Endothelial cell of umbilical vein (primary cell): ENCODE data around the gene SLC22A6. TPM values are rescaled to one million over a fixed set of nuclear protein-coding genes. Genes with fewer than 3 reads are reported as not detected.

ENCODE experiments used
- BruUV-seq: library from RNA; stranded (reverse); fragments of 400-500 nt; replicated peaks from 2 replicates; lab custom pipeline; 2021; lab: Mats Ljungman, UMichigan
- CTCF ChIA-PET: fragments of 300-600, 350-600 bp; sonication (Branson Sonifier 250); formaldehyde crosslinking; loops from one replicate; lab custom pipeline; 2021; ENCODE audit warnings: antibody characterized with exemption, inconsistent platforms; lab: Charles Lee
- POLR2A ChIA-PET: fragments of 300-600, 350-600 bp; sonication (Branson Sonifier 250); formaldehyde crosslinking; loops from one replicate; lab custom pipeline; 2021; ENCODE audit warnings: antibody characterized with exemption, inconsistent platforms; lab: Charles Lee
- DNase-seq: peaks from one replicate; pipeline ENCODE4 v3.0.0-alpha.2; 2011; ENCODE audit warnings: low read depth, low spot score
- FAIRE-seq: peaks from 2 replicates; lab custom pipeline; 2011; peaks lifted over from hg19 to GRCh38; lab: Jason Lieb, UNC
- H2AFZ ChIP-seq: 2 replicates; pipeline ENCODE4 v1.6.0; 2012; ENCODE audit warnings: low read depth, low read length, control low read depth, inconsistent platforms
- H3K27ac ChIP-seq: 2 replicates; pipeline ENCODE4 v1.5.1; 2011; ENCODE audit warnings: low read depth, mild to moderate bottlenecking, control low read depth, low read length, moderate library complexity; ENCODE audit not compliant: insufficient read depth
- H3K27me3 ChIP-seq, 2 experiments: 2 replicates each; pipeline versions ENCODE4 v1.6.0 to v1.6.1; 2011; ENCODE audit warnings: low read length in 2 of 2, mixed read lengths in 1 of 2; ENCODE audit not compliant: control insufficient read depth in 2 of 2, insufficient read depth in 2 of 2
- H3K36me3 ChIP-seq, 2 experiments: 2 replicates in 1 of 2; 3 replicates in 1 of 2; pipeline ENCODE4 v1.5.1; 2011; ENCODE audit warnings: low read length in 2 of 2, mild to moderate bottlenecking in 1 of 2, moderate library complexity in 1 of 2; ENCODE audit not compliant: control insufficient read depth in 2 of 2, insufficient read depth in 2 of 2; ENCODE audit errors: extremely low read depth in 1 of 2
- H3K4me1 ChIP-seq: 3 replicates; pipeline ENCODE4 v1.5.1; 2011; ENCODE audit warnings: mild to moderate bottlenecking, low read length; ENCODE audit not compliant: control insufficient read depth, insufficient read depth; ENCODE audit errors: extremely low read depth
- H3K4me2 ChIP-seq: 2 replicates; pipeline ENCODE4 v1.6.1; 2011; ENCODE audit warnings: low read length, control low read depth, mixed read lengths; ENCODE audit not compliant: insufficient read depth
- H3K4me3 ChIP-seq, 3 experiments: fragments of 200-600 bp in 1 of 3; sonication (generic), shearing (Covaris generic) in 1 of 3; replicated peaks in 1 of 3; 2 replicates each; pipeline ENCODE4 v1.5.1; 2011 to 2016; ENCODE audit warnings: control low read depth in 3 of 3, low read length in 3 of 3, mild to moderate bottlenecking in 2 of 3, inconsistent platforms in 1 of 3, low read depth in 1 of 3, moderate library complexity in 1 of 3; ENCODE audit not compliant: insufficient read depth in 1 of 3
- H3K79me2 ChIP-seq: 2 replicates; pipeline ENCODE4 v1.6.0; 2012; ENCODE audit warnings: low read length, inconsistent platforms; ENCODE audit not compliant: control insufficient read depth, insufficient read depth
- H3K9ac ChIP-seq: replicated peaks from 2 replicates; pipeline ENCODE3; 2011; ENCODE audit warnings: low read length, control low read depth; ENCODE audit not compliant: insufficient read depth; ENCODE audit errors: extremely low read depth
- H3K9me1 ChIP-seq: replicated peaks from 3 replicates; pipeline ENCODE4 v1.6.0; 2011; ENCODE audit warnings: mild to moderate bottlenecking, low read length; ENCODE audit not compliant: control insufficient read depth, insufficient read depth; ENCODE audit errors: extremely low read depth
- H3K9me3 ChIP-seq: replicated peaks from 2 replicates; pipeline ENCODE4 v1.5.1; 2012; ENCODE audit warnings: low read length, inconsistent platforms; ENCODE audit not compliant: control insufficient read depth, insufficient read depth
- H4K20me1 ChIP-seq: replicated peaks from 2 replicates; pipeline ENCODE3; 2011; ENCODE audit warnings: mild to moderate bottlenecking, low read length; ENCODE audit not compliant: control insufficient read depth, insufficient read depth; ENCODE audit errors: extremely low read depth
- CTCF ChIP-seq, 2 donors: IDR thresholded peaks; 1 replicate in 1 of 2; 2 replicates in 1 of 2; pipeline ENCODE4 v1.5.1; 2011; ENCODE audit warnings: low read length in 2 of 2, mild to moderate bottlenecking in 2 of 2, moderate library complexity in 2 of 2, control low read depth in 1 of 2, inconsistent platforms in 1 of 2, low read depth in 1 of 2; ENCODE audit not compliant: insufficient read depth in 1 of 2; ENCODE audit errors: extremely low read depth in 1 of 2
- EZH2 ChIP-seq: IDR thresholded peaks from 2 replicates; pipeline ENCODE4 v1.6.1; 2012; ENCODE audit warnings: borderline replicate concordance, low read depth, mild to moderate bottlenecking, moderate library complexity, low read length, inconsistent platforms; ENCODE audit not compliant: severe bottlenecking
- FOS ChIP-seq: IDR thresholded peaks from 2 replicates; pipeline ENCODE4 v1.6.1; 2011; ENCODE audit warnings: mild to moderate bottlenecking, low read length, moderate library complexity, borderline replicate concordance; ENCODE audit not compliant: insufficient read depth
- GATA2 ChIP-seq: IDR thresholded peaks from 2 replicates; pipeline ENCODE4 v1.7.0; 2011; ENCODE audit warnings: low read depth, mild to moderate bottlenecking, moderate library complexity, mixed read lengths, low read length; ENCODE audit not compliant: insufficient read length, insufficient read depth
- JUN ChIP-seq: IDR thresholded peaks from 2 replicates; pipeline ENCODE4 v1.6.1; 2011; ENCODE audit warnings: borderline replicate concordance, low read depth; ENCODE audit not compliant: insufficient read length, insufficient read depth
- MAX ChIP-seq: IDR thresholded peaks from 2 replicates; pipeline ENCODE4 v1.6.1; 2011; ENCODE audit not compliant: insufficient read depth, insufficient read length
- MYC ChIP-seq: IDR thresholded peaks from one replicate; pipeline ENCODE4 v1.6.1; 2011; ENCODE audit warnings: mild to moderate bottlenecking, low read depth, low read length
- POLR2A ChIP-seq: IDR thresholded peaks from 2 replicates; pipeline ENCODE4 v1.6.1; 2012; ENCODE audit warnings: low read depth, mild to moderate bottlenecking, control low read depth, low read length
- POLR2AphosphoS5 ChIP-seq: IDR thresholded peaks from 2 replicates; pipeline ENCODE4 v1.6.1; 2012; ENCODE audit warnings: low read depth, mild to moderate bottlenecking, control low read depth, low read length, moderate library complexity; ENCODE audit not compliant: insufficient read depth
- dilution Hi-C: fragments of 300-500 bp; cut with MboI; formaldehyde crosslinking; loops from one replicate; pipeline ENCODE4 v1.15.0; 2019; ENCODE audit warnings: low sequenced_read_pairs; ENCODE audit not compliant: extremely low pct_ligation_motif_present
- intact Hi-C: fragments of 100-400 bp; cut with micrococcal nuclease; formaldehyde crosslinking; loops from one replicate; pipeline ENCODE4 v1.10.0; 2022
- polyA plus RNA-seq, 4 experiments: library from polyadenylated mRNA; depleted of rRNA in 3 of 4; stranded (reverse) in 3 of 4; unstranded in 1 of 4; fragments of >200 nt; gene quantifications; 2 replicates each; pipeline versions ENCODE4 v1.2.1 to v1.2.3, GENCODE V29; 2011 to 2012; ENCODE audit warnings: missing spikeins in 1 of 4
- total RNA-seq: library from RNA; stranded (reverse); gene quantifications from 2 replicates; pipeline ENCODE4 v1.2.3, GENCODE V29; 2021

The SLC22A6 gene
- total and polyA plus RNA-seq, 2 donors (not counting 3 experiments of a cell fraction or from before 2014, with no cell fraction given) = not detected

GRCh38 chr11:62958547-62959421 is 26.0 kb downstream of the SLC22A6 start:
- dilution Hi-C loops = no loop called here
- no peaks in the 10 kb centered on the region for H3K9me1 ChIP-seq
- POLR2A ChIA-PET = no interaction called here
- H3K4me1 ChIP-seq = no peaks in the 10 kb centered on the region
- no peak overlapping the region for H3K9ac ChIP-seq
- intact Hi-C loops = no loop called here
- BruUV-seq = no TSS peak
- no peaks in the 10 kb centered on the region for H4K20me1 ChIP-seq
- H3K27me3 ChIP-seq = no peaks in the 10 kb centered on the region
- no peak overlapping the region for H3K4me2 ChIP-seq
- peak overlapping the region; percentile 2 for H2AFZ ChIP-seq
- DNase-seq = peak; percentile 24
- no peaks in the 10 kb centered on the region for H3K36me3 ChIP-seq
- no peak overlapping the region for H3K27ac ChIP-seq
- CTCF ChIA-PET = interaction anchor here (1.0 kb wide), 1 partner anchor 50 kb away, joined by 3 read pairs; no protein-coding TSS in a partner anchor
- no peaks in the 10 kb centered on the region for H3K79me2 ChIP-seq
- H3K4me3 ChIP-seq = no peak overlapping the region
- H3K9me3 ChIP-seq = no peaks in the 10 kb centered on the region
- no peak for FAIRE-seq
- no peak for TF ChIP-seq EZH2
- no peak for TF ChIP-seq POLR2A
- TF ChIP-seq POLR2AphosphoS5 = no peak
- TF ChIP-seq MYC = no peak
- no peak for TF ChIP-seq MAX
- no peak for TF ChIP-seq GATA2
- TF ChIP-seq FOS = no peak
- no peak for TF ChIP-seq JUN
- no peak for TF ChIP-seq CTCF (IDR thresholded peaks at IDR 0.05; ENCODE audit: extremely low read depth in 1 of 2, insufficient read depth in 1 of 2, low read depth in 1 of 2, low read length in 2 of 2)
